GM10266 (cell line): ENCODE results near the gene NLRC5.

Source experiments
- DNase-seq: peaks from one replicate; pipeline ENCODE4 v3.0.0; 2012; ENCODE audit errors: extremely low spot score
- CTCF ChIP-seq: IDR thresholded peaks from 2 replicates; pipeline ENCODE4 v1.5.1; 2012; ENCODE audit warnings: mild to moderate bottlenecking, low read depth; ENCODE audit not compliant: control insufficient read depth, insufficient read depth; ENCODE audit errors: missing control alignments

NLRC5 gene

GRCh38 chr16:57071831-57072582, 82.7 kb downstream of the NLRC5 start:
- DNase-seq = no peak
- TF ChIP-seq CTCF = no peak

GRCh38 chr16:57072616-57073275, 83.4 kb downstream of the NLRC5 start:
- DNase-seq = no peak
- TF ChIP-seq CTCF = no peak

- no peak for DNase-seq
- TF ChIP-seq CTCF = no peak
Observed at GRCh38 chr16:57077714-57078113, 88.4 kb downstream of the NLRC5 start.

GRCh38 chr16:57081744-57082143, 92.4 kb downstream of the NLRC5 start:
- DNase-seq = no peak
- no peak for TF ChIP-seq CTCF

GRCh38 chr16:57082664-57083063, 93.3 kb downstream of the NLRC5 start:
- no peak for DNase-seq
- no peak for TF ChIP-seq CTCF

- no peak for DNase-seq
- no peak for TF ChIP-seq CTCF
Observed at GRCh38 chr16:57083485-57084126, 94.2 kb downstream of the NLRC5 start.
